Spleen (tissue), 7 donors: ENCODE measurements around the gene CDS2.

Experiments used
- POLR2AphosphoS5 ChIP-seq, 3 donors: sonication (generic); formaldehyde crosslinking; IDR thresholded peaks; one replicate each; pipeline ENCODE4 v1.5.1; 2017; ENCODE audit warnings: antibody characterized with exemption in 3 of 3
- TF ChIP-seq, protein P1 (sequence below), 11 experiments: fragments of 200-600 bp in 7 of 11; fragments of 450-650 bp in 4 of 11; sonication (generic) in 4 of 11; IDR thresholded peaks in 8 of 11; conservative IDR thresholded peaks in 3 of 11; 1 replicate in 7 of 11; 2 replicates in 4 of 11; pipeline versions ENCODE4 v1.4.0 to v1.8.0; 2016 to 2021; ENCODE audit warnings: antibody characterized with exemption in 11 of 11, inconsistent platforms in 4 of 11, mild to moderate bottlenecking in 1 of 11
- donor health status: DM: no; HTN: no; CAD: no; lungs with moderate emphysema.
- donor health status: DM: no; HTN: no; CAD: no.
- donor health status: DM: no; HTN: no; CAD: no.

DNA sequence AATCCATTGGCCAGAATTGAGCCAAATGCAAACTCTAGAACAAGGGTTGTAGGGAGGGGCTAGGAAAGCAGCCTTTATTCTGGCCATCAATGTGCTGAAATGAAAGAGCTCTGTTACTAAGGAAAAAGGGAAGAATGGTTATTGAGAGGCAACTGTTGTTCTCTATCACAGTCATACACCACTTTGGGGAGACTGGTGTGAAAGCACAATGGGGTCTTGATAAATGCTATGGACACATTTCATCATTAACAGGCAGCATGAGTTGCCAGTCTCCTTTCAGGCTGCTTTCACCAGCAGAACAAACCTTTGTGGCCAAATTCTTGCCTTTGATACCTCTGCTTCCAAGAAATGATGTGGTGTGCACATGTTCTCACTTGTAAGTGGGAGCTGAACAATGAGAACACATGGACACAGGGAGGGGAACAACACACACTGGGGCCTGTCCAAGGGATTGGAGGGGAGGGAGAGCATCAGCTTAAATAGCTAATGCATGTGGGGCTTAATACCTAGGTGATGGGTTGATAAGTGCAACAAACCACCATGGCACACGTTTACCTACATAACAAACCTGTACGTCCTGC lies 86.2 kb downstream of the CDS2 start:
- TF ChIP-seq, protein P1, sequence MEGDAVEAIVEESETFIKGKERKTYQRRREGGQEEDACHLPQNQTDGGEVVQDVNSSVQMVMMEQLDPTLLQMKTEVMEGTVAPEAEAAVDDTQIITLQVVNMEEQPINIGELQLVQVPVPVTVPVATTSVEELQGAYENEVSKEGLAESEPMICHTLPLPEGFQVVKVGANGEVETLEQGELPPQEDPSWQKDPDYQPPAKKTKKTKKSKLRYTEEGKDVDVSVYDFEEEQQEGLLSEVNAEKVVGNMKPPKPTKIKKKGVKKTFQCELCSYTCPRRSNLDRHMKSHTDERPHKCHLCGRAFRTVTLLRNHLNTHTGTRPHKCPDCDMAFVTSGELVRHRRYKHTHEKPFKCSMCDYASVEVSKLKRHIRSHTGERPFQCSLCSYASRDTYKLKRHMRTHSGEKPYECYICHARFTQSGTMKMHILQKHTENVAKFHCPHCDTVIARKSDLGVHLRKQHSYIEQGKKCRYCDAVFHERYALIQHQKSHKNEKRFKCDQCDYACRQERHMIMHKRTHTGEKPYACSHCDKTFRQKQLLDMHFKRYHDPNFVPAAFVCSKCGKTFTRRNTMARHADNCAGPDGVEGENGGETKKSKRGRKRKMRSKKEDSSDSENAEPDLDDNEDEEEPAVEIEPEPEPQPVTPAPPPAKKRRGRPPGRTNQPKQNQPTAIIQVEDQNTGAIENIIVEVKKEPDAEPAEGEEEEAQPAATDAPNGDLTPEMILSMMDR (IDR thresholded peaks at IDR 0.05 in 8 of 11, conservative IDR thresholded peaks at IDR 0.05 in 3 of 11): no peak
- no peak for TF ChIP-seq POLR2AphosphoS5 (IDR thresholded peaks at IDR 0.05)
